Retinal pigment epithelial cell (primary cell): ENCODE measurements around the gene SMURF1.
"Not testable (repeated sequence)": the region's sequence is repeated elsewhere in the genome, so short reads cannot be mapped to it uniquely, and the experiment has no call there.

ENCODE experiments used
- DNase-seq: peaks from one replicate; pipeline ENCODE4 v3.0.0-alpha.2; 2010; ENCODE audit warnings: low read depth
- H3K4me3 ChIP-seq: 2 replicates; pipeline ENCODE4 v1.5.1; 2011; ENCODE audit warnings: mild to moderate bottlenecking, low read length, control low read depth, moderate library complexity
- CTCF ChIP-seq: conservative IDR thresholded peaks from 2 replicates; pipeline ENCODE4 v1.5.1; 2011; ENCODE audit warnings: low read depth, low read length, control low read depth, inconsistent platforms

The SMURF1 gene

DNA sequence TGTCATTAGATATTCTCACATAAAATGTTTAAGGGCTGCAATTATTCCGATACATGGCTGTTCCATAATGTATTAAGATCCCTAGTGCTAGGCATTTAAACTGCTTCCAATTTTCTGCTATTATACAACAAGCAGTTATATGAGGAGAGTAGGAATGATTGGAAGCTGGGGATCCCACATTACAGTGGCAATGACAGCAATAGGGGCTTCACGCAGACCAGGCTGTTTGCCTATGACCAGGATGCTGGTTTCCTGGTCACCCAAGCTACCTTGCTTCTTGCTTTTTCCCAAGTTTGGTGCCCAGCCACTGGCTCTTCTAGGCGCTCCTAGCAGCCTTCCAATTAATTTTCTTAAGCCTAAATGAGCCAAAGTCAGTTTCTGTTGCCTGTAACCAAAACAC lies 39.3 kb downstream of the SMURF1 start:
- no peak overlapping the region for H3K4me3 ChIP-seq
- no peak for DNase-seq
- TF ChIP-seq CTCF = no peak

GRCh38 chr7:99103836-99104235 lies 40.1 kb downstream of the SMURF1 start:
- not testable (repeated sequence) for DNase-seq, H3K4me3 ChIP-seq

GRCh38 chr7:99102809-99103690 lies 40.9 kb downstream of the SMURF1 start:
- no peak for TF ChIP-seq CTCF
- H3K4me3 ChIP-seq = no peak overlapping the region
- DNase-seq = no peak

DNA sequence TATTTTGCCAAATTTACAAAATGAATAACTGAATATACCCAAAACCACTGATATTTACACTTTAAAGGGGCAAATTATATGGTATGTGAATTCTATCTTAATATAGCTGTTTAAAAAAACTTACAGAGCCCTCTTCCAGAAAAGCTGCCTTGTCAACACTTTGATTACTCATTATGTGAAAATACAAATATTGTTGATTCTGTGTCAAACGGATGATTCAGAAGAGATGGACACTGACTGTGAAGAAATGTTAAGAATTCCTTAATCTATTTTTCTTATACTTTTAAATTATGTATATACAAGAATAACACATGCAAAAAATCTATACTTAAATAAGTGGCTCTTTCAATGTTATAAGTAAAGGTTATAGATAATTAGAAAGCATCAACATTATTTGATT lies 41.5 kb downstream of the SMURF1 start:
- no peak for DNase-seq
- TF ChIP-seq CTCF = no peak
- H3K4me3 ChIP-seq = no peak overlapping the region

- not testable (repeated sequence) for DNase-seq, H3K4me3 ChIP-seq
These were observed 42.4 kb downstream of the SMURF1 start for GRCh38 chr7:99101516-99101915.

- no peak overlapping the region for H3K4me3 ChIP-seq
- no peak for TF ChIP-seq CTCF
- no peak for DNase-seq
These were observed 44.3 kb downstream of the SMURF1 start for GRCh38 chr7:99099499-99100077.

DNA sequence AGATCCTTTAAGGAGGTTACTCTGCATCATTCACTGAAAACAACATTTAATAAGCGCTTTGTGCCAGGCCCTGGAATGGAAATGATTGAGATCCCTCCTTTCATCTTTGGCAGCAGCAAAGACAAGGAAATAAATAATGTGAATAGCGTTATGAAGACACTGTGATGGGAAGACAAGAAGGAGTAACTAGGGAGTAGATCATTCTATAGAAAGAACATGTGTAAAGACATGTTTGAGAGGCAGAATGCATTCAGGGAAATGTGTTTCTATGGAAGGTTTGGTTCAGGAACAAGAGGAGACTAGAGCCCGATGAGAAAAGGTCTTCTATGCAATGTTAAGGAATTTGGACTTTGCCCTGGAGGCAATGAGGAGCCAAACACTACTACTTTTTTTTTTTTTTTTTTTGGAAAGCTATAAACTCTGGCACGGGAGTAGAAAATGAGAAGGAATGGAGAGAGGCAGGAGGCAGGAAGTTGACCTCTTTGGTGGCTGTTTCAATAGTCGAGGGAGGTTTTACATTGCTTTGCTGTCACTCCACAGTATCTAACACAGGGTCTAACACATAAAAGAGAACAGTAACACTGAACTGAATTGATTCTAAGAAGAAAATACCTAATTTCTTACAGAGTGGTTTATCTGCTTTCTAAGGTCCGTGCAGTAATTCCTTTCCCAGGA lies 44.9 kb downstream of the SMURF1 start:
- DNase-seq = no peak
- TF ChIP-seq CTCF = no peak

More for the DNA sequence above, 44.9 kb downstream of the SMURF1 start:
- no peak overlapping the region for H3K4me3 ChIP-seq
